Fibroblast of skin of back (primary cell): ENCODE measurements around the gene LCK.
A peak's percentile ranks its signal among the peaks of the same experiment; 100 is the strongest.

Experiments
- DNase-seq: peaks from one replicate; pipeline ENCODE4 v3.0.0-alpha.2; 2013

LCK gene

GRCh38 chr1:32329931-32330466 is 78.9 kb downstream of the LCK start:
- DNase-seq: no peak

- DNase-seq: no peak
Measured at GRCh38 chr1:32330558-32331151, 79.6 kb downstream of the LCK start.

GRCh38 chr1:32331549-32331948 is 80.5 kb downstream of the LCK start:
- DNase-seq: no peak

- no peak for DNase-seq
Measured at GRCh38 chr1:32332290-32333079, 81.4 kb downstream of the LCK start.

GRCh38 chr1:32333251-32333963 is 82.3 kb downstream of the LCK start:
- no peak for DNase-seq

GRCh38 chr1:32334274-32334861 is 83.3 kb downstream of the LCK start:
- peak; percentile 16 for DNase-seq

GRCh38 chr1:32334864-32335534 is 83.9 kb downstream of the LCK start:
- DNase-seq: peak; percentile 49

GRCh38 chr1:32335535-32335789 is 84.4 kb downstream of the LCK start:
- no peak for DNase-seq
